ENCODE results near the gene CUBN.

CUBN gene

GRCh38 chr10:17010363-17011145, 119.1 kb downstream of the CUBN start:
- no peak for DNase-seq (ENCODE audit: low read depth, low spot score)
- Histone ChIP-seq H3K27me3 (ENCODE audit: insufficient read depth, insufficient read length) (no peaks in the 10 kb centered on the region), H3K9ac (ENCODE audit: insufficient read length, low read depth) (no peak overlapping the region), H3K36me3 (ENCODE audit: insufficient read depth, insufficient read length, low read length) (no peaks in the 10 kb centered on the region), H3K4me1 (ENCODE audit: insufficient read depth, insufficient read length) (no peaks in the 10 kb centered on the region), H3K4me3 (ENCODE audit: insufficient read length, low read depth) (no peak overlapping the region), H3K9me3 (ENCODE audit: insufficient read depth, low read length) (peaks cover 18% of the 10 kb centered on the region; the same call in 1 of the 2 replicates)
- TF ChIP-seq YY1 (IDR thresholded peaks at IDR 0.05; ENCODE audit: insufficient read depth, insufficient read length) (no peak), SUZ12 (IDR thresholded peaks at IDR 0.05; ENCODE audit: extremely low read depth, insufficient read depth, insufficient read length) (no peak), ZNF274 (IDR thresholded peaks at IDR 0.05; ENCODE audit: low read depth, low read length) (no peak)

GRCh38 chr10:17009212-17009700, 120.4 kb downstream of the CUBN start:
- H3K27me3 ChIP-seq (ENCODE audit: insufficient read depth, insufficient read length), result no peaks in the 10 kb centered on the region
- H3K4me3 ChIP-seq (ENCODE audit: insufficient read length, low read depth), result no peak overlapping the region

GRCh38 chr10:17007418-17007770, 122.2 kb downstream of the CUBN start:
- no peak for TF ChIP-seq ZNF274 (IDR thresholded peaks at IDR 0.05; ENCODE audit: low read depth, low read length)
- TF ChIP-seq SUZ12 (IDR thresholded peaks at IDR 0.05; ENCODE audit: extremely low read depth, insufficient read depth, insufficient read length), result no peak
- no peak for TF ChIP-seq YY1 (IDR thresholded peaks at IDR 0.05; ENCODE audit: insufficient read depth, insufficient read length)
- no peak overlapping the region for H3K9ac ChIP-seq (ENCODE audit: insufficient read length, low read depth)
- no peak for DNase-seq (ENCODE audit: low read depth, low spot score)
- no peak overlapping the region for H3K4me3 ChIP-seq (ENCODE audit: insufficient read length, low read depth)
- no peaks in the 10 kb centered on the region for H3K4me1 ChIP-seq (ENCODE audit: insufficient read depth, insufficient read length)
- no peaks in the 10 kb centered on the region for H3K36me3 ChIP-seq (ENCODE audit: insufficient read depth, insufficient read length, low read length)
- H3K9me3 ChIP-seq (ENCODE audit: insufficient read depth, low read length), result peaks cover 18% of the 10 kb centered on the region; the same call in 1 of the 2 replicates
- no peaks in the 10 kb centered on the region for H3K27me3 ChIP-seq (ENCODE audit: insufficient read depth, insufficient read length)

More at GRCh38 chr10:17009212-17009700, 120.4 kb downstream of the CUBN start:
- TF ChIP-seq SUZ12 (IDR thresholded peaks at IDR 0.05; ENCODE audit: extremely low read depth, insufficient read depth, insufficient read length) (no peak), YY1 (IDR thresholded peaks at IDR 0.05; ENCODE audit: insufficient read depth, insufficient read length) (no peak), ZNF274 (IDR thresholded peaks at IDR 0.05; ENCODE audit: low read depth, low read length) (no peak)
- Histone ChIP-seq H3K36me3 (ENCODE audit: insufficient read depth, insufficient read length, low read length) (no peaks in the 10 kb centered on the region), H3K9ac (ENCODE audit: insufficient read length, low read depth) (no peak overlapping the region), H3K9me3 (ENCODE audit: insufficient read depth, low read length) (peaks cover 18% of the 10 kb centered on the region; the same call in 1 of the 2 replicates), H3K4me1 (ENCODE audit: insufficient read depth, insufficient read length) (no peaks in the 10 kb centered on the region)
- no peak for DNase-seq (ENCODE audit: low read depth, low spot score)

GRCh38 chr10:17006631-17007417, 122.8 kb downstream of the CUBN start:
- Histone ChIP-seq H3K9ac (ENCODE audit: insufficient read length, low read depth) (no peak overlapping the region), H3K9me3 (ENCODE audit: insufficient read depth, low read length) (peaks cover 13% of the 10 kb centered on the region; the same call in 1 of the 2 replicates), H3K27me3 (ENCODE audit: insufficient read depth, insufficient read length) (no peaks in the 10 kb centered on the region), H3K4me3 (ENCODE audit: insufficient read length, low read depth) (no peak overlapping the region), H3K4me1 (ENCODE audit: insufficient read depth, insufficient read length) (no peaks in the 10 kb centered on the region), H3K36me3 (ENCODE audit: insufficient read depth, insufficient read length, low read length) (no peaks in the 10 kb centered on the region)
- no peak for DNase-seq (ENCODE audit: low read depth, low spot score)
- TF ChIP-seq YY1 (IDR thresholded peaks at IDR 0.05; ENCODE audit: insufficient read depth, insufficient read length), result no peak
- no peak for TF ChIP-seq ZNF274 (IDR thresholded peaks at IDR 0.05; ENCODE audit: low read depth, low read length)
- no peak for TF ChIP-seq SUZ12 (IDR thresholded peaks at IDR 0.05; ENCODE audit: extremely low read depth, insufficient read depth, insufficient read length)

GRCh38 chr10:17005621-17006566, 123.7 kb downstream of the CUBN start:
- no peak for DNase-seq (ENCODE audit: low read depth, low spot score)
- H3K27me3 ChIP-seq (ENCODE audit: insufficient read depth, insufficient read length), result no peaks in the 10 kb centered on the region
- H3K9me3 ChIP-seq (ENCODE audit: insufficient read depth, low read length), result peaks cover 9% of the 10 kb centered on the region; the same call in 1 of the 2 replicates
- no peak overlapping the region for H3K9ac ChIP-seq (ENCODE audit: insufficient read length, low read depth)
- no peak overlapping the region for H3K4me3 ChIP-seq (ENCODE audit: insufficient read length, low read depth)
- no peak for TF ChIP-seq ZNF274 (IDR thresholded peaks at IDR 0.05; ENCODE audit: low read depth, low read length)
- TF ChIP-seq SUZ12 (IDR thresholded peaks at IDR 0.05; ENCODE audit: extremely low read depth, insufficient read depth, insufficient read length), result no peak
- TF ChIP-seq YY1 (IDR thresholded peaks at IDR 0.05; ENCODE audit: insufficient read depth, insufficient read length), result no peak
- H3K4me1 ChIP-seq (ENCODE audit: insufficient read depth, insufficient read length), result no peaks in the 10 kb centered on the region
- no peaks in the 10 kb centered on the region for H3K36me3 ChIP-seq (ENCODE audit: insufficient read depth, insufficient read length, low read length)

- DNase-seq (ENCODE audit: low read depth, low spot score), result no peak
- Histone ChIP-seq H3K9me3 (ENCODE audit: insufficient read depth, low read length) (peaks cover 7% of the 10 kb centered on the region; the same call in 1 of the 2 replicates), H3K27me3 (ENCODE audit: insufficient read depth, insufficient read length) (no peaks in the 10 kb centered on the region), H3K9ac (ENCODE audit: insufficient read length, low read depth) (no peak overlapping the region), H3K36me3 (ENCODE audit: insufficient read depth, insufficient read length, low read length) (no peaks in the 10 kb centered on the region), H3K4me1 (ENCODE audit: insufficient read depth, insufficient read length) (no peaks in the 10 kb centered on the region), H3K4me3 (ENCODE audit: insufficient read length, low read depth) (no peak overlapping the region)
- TF ChIP-seq YY1 (IDR thresholded peaks at IDR 0.05; ENCODE audit: insufficient read depth, insufficient read length) (no peak), ZNF274 (IDR thresholded peaks at IDR 0.05; ENCODE audit: low read depth, low read length) (no peak), SUZ12 (IDR thresholded peaks at IDR 0.05; ENCODE audit: extremely low read depth, insufficient read depth, insufficient read length) (no peak)
Observed at GRCh38 chr10:17004801-17005380, 124.7 kb downstream of the CUBN start.

All from NT2/D1 (cell line).